Right renal pelvis (tissue), 4 donors: ENCODE data around the gene LMO7. TPM values are rescaled to one million over a fixed set of nuclear protein-coding genes. Genes with fewer than 3 reads are reported as not detected.
"Not testable (repeated sequence)": the region's sequence is repeated elsewhere in the genome, so short reads cannot be mapped to it uniquely, and the experiment has no call there.

Experiments
- DNase-seq, 4 donors: peaks; one replicate each; pipeline ENCODE4 v3.0.0-alpha.2; 2013; ENCODE audit warnings: low read depth in 4 of 4, low spot score in 3 of 4, missing footprints in 1 of 4
- polyA plus RNA-seq, 4 donors: library from polyadenylated mRNA; unstranded; fragments of 120-200 nt; gene quantifications; one replicate each; pipeline ENCODE4 v1.2.1, GENCODE V29; 2013; ENCODE audit not compliant: insufficient read length in 4 of 4

The LMO7 gene
- polyA plus RNA-seq, 4 donors: 68.2 to 101 (median 79.5) TPM

DNA sequence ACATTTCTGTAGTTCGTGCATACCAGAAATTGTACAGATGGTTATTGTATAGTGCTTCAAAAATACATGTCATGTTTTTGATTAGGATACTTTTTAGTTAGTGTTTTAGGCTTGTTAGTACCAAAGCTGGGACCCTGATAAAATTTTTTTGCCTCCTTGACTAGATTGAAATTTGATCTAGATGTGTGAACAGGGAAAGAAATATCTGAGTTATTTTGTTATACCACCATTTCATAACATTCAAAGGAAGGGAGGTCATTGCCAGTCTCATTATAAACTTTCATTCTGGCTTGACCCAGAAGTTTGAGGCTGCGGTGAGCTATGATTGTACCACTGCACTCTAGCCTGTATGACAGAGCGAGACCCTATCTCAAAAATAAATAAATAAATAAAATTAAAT lies 9.0 kb downstream of the LMO7 start:
- no peak for DNase-seq

DNA sequence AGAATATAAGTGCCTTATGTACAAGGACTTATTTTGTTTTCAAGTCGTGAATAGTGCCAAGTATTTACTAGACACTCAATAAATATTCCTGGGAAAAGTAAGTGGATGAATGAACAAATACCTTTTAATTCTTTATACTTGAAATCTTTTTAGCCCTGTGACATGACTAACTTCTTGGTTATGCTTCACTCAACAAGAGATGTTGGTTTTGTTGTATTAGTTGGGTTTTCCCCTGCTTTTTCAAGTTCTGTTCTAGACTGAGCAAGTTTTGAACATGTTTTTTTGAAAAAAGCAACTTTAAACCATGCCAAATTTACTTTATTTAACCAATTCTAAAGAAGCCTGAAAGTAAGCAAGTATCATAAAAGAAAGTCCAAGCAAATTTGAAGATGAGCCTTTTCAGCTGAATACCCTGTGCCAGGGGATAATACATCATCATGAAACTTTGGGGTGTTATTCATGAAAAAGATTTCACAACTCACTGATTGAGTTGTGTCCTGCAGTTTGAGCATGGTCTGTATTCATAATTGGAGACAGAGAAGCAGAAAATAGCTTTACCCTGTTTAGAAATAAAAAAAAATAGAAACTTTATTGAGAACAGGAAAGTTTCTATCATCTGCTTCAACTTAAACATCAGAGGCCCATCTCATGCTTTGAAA lies 11.1 kb downstream of the LMO7 start:
- no peak for DNase-seq

DNA sequence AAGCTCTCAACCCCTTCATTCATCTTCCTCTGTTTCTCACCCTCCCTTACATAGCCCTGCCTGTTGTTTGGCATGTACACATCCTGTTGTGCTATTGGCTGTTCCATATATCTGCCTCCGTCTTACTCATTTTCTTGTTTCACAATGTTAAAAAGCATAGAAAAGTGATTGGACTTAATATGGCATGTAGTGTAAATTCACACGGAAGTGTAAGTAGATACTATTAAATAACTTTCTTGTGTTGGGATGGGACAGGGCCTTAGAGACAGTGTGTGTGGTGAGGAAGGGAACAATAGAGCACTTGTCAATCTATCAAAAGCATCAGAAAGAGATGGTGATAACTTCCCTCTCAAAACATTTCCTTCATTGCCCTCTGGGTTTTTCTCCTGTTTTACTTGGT lies 12.3 kb downstream of the LMO7 start:
- no peak for DNase-seq

DNA sequence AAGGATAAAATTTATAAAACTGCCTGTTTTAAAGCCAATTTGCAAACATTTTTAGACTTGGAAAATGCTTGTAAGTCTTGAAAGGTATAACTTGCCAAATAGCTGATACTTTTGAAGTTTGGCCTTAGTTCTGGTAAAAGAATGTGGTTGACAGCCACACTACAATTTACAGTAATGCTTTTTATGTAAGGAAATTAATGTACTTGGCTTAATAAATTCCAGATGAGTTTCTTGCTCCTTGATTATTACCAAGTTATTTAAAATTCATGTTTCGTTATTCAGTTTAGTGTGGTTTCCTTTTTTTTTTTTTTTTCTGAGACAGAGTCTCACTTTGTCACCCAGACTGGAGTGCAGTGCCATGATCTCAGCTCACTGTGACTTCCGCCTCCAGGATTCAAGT lies 14.9 kb downstream of the LMO7 start:
- no peak for DNase-seq

DNA sequence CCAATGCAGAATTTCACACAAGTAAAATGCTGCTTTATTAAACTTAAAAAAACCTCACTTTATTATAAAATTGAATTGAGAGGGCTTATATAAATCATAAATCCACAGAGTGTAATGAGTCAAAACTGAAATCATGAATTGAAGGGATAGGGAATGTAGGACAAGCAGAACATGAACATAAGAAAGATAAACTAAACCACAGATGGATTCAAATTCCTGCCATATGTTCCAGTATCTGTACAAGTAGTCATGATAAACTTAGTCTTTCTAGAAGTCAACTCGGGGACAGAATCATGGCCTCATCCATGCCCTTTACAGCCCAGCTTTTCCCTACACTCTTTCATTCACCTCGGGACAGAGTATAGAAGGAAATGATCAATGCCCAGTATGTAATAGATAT lies 16.6 kb downstream of the LMO7 start:
- DNase-seq: no peak

DNA sequence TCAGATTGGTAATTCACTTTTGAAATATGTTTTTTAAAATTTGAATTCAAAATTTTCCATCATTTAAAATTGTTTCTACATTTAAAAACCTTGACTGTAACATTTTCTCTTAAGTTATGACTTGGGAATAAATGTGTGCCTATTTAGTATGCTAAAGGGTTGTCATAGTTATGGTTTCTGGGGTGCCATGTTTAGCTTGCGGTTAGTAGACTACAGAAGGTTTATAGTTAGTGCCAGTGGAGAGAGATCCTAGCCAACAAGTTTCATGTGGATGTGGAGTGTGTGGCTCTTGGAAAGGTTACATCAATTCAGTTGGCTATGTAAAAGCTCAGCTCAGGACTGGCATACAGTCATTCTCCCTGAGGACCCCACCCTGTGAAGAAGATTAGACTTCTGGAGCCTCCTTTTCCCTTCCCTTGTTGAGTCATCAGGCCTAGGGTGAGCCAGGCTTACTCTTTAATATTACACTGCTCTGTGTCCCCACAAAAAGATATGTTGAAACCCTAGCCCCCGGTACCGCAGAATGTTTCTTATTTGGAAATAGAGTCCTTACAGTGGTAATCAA lies 20.4 kb downstream of the LMO7 start:
- DNase-seq: no peak

DNA sequence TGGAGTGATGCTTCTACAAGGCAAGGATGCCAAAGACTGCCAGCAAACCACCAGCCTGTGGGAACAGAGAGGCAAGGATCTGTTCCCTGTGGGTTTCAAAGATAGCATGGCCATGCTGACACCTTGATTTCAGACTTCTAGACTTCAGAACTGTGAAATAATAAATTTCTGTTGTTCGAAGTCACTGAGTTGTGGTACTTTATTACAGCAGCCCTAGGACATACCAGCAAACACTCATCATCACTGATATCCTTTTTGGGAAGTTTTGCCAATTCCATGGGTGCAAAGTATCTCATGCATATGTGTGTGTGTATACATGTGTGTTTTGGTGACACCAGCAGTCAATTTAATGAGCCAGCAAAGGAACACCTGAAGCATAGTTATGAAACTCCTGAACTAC lies 21.0 kb downstream of the LMO7 start:
- no peak for DNase-seq

DNA sequence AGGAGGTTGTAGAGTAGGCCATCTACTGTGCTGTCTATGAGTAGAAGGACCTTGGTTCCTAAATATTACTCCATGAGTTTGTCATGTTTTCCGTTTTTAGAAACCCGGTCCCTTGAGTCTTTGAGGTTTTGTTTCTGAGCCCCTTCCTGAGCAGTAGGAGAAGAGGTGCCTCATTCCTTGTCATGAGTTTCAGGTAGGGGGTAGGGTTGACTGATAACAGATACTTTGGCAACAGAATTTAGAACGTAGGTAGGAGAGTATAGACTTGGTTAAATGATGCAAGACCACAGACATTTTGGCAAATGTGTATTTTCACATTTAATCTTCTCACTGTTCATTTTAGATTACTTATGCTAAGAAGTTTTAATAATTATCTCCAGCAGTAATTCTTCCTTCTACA lies 24.6 kb downstream of the LMO7 start:
- no peak for DNase-seq

DNA sequence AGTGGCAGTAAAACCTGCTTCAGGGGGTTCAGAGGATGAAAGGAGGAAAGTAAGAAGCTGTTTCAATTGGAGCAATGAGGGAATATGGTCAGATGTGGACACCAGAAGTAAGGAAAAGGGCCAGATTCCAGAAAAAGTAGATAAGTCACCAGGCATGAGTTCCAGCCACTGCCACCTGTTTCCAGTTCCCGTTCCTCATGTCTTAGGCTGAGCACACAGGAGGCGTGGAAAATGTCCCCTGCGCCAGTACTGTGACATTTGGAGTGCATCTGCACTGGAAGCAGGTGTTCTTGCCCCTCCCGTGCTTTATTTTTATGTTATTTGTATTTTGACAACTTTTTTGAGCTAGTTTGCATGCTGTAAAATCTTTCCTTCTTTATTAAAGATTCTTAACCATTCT lies 25.3 kb downstream of the LMO7 start:
- no peak for DNase-seq

DNA sequence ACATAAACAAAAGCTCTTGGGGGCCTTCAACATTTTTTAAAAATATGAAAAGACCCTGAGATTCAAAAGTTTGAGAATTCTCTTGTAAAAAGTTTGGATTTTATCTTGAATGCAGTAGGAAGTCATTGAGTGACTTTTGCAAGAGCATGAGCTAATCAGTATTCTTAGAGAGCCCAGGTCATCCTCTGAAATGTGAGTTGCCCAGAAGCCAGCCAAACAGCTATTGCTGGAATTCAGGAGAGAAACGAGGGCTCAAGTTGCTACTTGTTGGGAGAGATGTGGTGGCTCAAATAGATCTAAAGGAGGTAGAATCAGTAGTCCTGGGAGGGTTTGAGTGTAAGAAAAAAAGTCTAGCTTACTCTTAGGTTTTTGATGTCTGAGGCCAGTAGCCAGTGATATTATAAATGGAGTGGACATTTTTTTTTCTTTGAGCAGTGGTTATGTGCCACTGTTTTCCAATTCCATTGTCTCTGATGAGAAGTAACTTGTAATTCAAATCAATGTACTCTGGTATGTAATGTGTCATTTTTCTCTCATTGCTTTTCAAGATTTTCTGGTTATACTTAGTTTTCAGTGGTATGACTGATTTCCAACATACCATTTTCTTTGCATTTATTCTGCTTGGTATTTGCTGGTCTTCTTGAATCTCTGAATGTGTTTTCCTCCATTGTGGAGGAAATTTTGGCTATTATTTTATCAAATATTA lies 30.7 kb downstream of the LMO7 start:
- no peak for DNase-seq

DNA sequence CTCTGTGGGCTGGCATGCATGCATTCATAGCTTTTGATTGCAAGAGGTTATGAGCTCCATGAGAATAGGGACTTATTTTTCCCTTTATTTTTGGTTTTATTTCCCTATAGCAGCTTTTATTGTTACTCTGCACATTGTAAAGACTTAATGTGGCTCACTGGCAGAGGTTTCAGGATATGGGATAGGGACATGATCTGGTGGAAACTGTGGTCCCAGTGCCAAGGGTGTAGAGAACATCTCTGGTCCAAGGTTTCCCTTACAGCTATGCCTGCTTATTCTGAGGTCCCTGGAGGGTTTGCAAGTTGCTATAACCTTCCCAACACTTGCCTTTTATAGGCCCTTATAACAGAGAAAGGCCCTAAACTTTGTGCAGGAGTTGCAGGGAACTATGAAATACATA lies 33.6 kb downstream of the LMO7 start:
- no peak for DNase-seq

DNA sequence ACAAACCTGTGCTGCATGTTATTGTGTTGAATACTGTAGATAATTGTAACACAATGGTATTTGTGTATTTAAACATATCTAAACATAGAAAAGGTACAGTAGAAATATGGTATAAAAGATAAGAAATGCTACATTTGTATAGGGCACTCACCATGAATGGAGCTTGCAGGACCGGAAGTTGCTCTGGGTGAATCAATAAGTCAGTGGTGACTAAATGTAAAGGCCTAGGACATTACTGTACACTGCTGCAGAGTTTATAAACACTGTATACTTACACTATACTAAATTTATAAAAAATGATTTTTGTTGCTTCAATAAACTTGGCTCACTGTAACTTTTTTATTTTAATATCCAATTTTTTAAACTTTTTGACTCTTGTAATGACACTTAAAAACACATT lies 34.4 kb downstream of the LMO7 start:
- no peak for DNase-seq

DNA sequence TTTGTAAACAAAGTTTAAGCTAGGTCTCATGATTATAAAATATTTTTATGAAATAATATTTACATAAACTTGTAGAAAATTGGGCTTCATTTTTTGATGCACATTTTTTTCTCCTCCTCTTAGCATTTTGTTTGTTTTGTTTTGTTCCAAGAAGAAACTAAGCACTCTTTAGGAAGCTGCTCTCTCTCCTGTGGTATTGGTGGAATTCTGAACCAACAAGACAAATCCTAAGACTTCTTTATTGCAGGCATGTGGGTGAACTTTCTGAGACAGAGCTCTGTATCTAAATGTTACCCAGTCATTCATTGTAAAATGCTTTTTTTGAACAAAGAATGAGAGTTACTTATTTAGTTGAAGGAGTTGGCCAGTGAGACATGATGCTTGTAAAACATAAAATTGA lies 39.3 kb downstream of the LMO7 start:
- no peak for DNase-seq

DNA sequence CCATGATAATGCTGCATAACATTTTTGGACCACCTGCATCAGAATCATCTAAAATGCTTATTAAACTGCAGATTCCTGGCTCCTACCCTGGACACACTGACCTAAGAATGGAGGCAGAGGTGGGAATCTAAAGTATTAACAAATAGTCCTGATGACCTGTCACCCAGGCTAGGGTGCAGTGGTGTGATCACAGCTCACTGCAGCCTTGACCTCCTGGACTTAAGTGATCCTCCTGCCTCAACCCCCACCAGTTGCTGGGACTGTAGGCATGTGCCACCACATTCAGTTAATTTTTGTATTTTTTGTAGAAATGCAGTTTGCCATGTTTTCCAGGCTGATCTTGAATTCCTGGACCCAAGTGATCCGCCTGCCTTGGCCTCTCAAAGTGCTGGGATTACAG lies 43.3 kb downstream of the LMO7 start:
- no peak for DNase-seq

DNA sequence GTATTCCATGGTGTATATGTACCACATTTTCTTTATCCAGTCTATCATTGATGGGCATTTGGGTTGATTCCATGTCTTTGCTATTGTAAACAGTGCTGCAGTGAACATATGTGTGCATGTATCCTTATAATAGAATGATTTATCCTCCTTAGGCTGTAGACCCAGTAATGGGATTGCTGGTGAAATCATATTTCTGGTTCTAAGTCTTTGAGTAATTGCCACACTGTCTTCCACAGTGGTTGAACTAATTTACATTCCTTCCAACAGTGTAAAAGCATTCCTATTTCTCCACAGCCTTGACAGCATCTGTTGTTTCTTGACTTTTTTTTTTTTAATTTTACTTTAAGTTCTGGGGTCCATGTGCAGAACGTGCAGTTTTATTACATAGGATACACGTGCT lies 44.1 kb downstream of the LMO7 start:
- DNase-seq: not testable (repeated sequence)

DNA sequence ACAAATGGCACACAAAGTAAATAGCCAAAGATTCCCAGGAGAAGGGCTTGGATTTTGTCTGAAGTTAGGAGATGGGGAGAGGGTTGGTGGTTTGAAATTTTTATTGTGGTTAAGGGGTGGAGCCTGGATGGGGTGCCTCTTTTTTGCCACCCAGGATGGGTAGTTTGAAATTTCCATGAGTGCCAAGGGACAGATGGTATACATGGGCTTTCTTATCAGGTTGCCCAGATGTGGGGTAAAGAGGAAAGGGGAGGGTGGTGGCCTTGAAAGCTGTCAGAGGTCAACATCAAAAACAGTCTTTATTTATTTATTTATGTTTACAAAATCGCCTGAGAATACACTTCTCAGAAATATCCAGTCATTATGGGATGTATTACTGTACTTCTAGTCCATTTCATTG lies 46.2 kb downstream of the LMO7 start:
- no peak for DNase-seq

DNA sequence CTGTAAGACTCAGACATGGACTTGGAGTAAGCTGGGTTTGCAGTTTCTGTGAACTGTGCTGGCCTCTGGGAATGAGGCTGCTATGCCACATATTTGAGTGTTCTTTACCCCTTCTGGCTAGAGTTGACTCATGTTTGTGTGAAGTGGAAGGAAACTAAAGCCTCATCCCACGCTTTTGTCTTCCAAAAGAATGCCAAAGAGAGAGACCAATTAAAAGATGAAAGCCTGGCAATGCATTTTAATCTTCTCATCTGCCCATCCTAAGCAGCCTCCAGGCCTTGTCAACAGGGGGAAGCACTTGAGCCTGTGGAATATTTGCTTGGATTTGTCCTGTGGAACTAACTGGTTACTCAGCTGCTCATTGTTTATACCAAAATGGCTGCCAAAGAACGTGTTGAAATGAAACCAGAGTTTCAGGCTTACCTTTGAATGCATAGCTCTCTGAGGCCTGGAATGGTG lies 49.1 kb downstream of the LMO7 start:
- no peak for DNase-seq

DNA sequence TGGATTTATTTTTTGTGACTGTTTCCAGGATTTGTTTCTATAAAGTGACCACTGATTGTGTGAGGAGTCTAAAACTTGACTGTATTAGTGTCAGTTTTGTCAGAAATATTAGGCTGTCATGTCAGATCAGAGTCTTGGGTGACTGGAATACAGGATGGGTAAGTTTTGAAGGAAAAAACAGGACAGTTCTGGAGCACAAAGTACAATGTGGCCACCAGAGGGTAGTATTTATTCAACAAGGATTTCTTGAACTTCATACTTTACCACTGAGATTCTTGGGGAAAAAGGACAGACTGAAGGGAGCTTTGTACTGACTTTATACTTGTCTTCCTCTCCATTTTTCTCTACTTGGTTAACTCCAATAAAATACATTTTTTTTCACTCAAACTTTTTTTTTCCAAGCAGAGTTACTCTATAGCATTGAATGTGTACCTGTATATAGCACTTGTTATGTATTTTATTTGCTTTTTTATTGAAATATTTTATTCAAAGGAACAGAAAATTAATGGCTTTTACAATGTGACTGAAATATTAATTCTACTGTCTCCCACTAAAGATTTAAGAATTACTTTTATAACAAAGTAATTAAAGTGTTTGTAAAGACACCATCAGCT lies 51.1 kb downstream of the LMO7 start:
- DNase-seq: no peak

DNA sequence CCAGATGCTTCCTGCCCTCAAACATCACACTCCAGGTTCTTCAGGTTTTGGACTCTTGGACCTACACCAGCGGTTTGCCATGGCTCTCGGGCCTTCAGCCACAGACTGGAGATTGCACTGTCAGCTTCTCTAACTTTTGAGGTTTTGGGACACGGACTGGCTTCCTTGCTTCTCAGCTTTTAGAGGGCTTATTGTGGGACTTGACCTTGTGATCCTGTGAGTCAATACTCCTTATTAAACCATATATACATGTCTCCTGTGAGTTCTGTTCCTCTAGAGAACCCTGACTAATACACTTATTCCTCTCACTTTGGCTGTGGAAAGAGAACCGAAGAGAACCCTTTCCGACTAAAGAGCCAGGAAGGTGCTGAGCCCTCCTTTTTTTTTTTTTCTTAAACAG lies 53.6 kb downstream of the LMO7 start:
- DNase-seq: no peak

DNA sequence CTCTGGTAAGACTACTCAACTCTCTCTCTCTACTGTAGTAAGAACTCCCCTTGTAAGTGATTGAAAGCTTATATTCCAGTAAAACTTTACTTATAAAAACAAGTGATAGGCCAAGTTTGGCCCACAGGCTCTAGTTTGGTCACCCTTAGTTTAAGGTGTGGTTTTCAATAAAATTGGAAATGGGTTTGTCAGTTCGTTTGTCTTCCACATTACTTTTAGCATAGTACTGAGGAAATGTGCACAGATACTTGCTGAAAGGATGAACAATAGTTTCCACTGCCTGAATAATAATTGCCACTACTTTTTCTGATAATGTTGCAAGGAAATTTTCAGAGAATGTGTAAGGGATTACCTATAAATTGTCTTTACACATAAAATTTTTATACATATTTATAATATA lies 54.5 kb downstream of the LMO7 start:
- no peak for DNase-seq

DNA sequence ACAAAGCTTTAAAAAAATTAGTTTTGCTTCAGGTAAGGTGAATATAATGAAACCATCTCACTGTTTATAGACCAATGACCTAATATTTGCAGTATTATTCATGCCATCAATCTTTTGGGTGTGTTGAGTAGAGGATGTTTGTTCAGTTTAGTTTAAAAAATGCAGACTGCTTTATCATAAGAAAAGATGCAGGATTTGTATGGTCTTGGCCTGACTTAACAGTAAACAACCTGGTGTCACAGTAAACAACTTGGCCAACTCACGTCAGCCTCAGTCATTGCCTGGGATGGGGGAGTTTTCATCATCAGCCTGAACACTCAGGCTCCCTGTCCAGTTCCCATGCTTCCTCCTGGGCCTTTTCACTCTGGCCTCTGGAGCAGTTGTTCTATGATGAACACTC lies 55.1 kb downstream of the LMO7 start:
- no peak for DNase-seq

DNA sequence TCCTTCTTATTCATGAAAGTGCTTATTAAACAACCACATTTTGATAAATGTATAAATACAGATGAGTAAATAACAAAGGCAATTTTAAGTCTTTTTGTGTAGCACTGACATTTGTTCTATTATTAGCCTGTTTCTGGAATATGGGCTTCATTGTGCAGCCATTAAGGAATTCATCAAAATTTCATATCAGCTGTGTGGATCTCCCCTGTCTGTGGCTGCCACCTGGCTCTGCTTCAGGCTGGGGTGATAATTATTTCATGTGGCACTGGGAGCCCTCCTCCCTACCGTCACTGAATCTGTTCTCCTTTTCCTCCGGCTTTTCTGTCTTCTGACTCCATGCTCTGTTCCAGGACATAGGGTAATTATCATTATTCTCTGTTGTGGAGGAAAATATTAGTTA lies 57.1 kb downstream of the LMO7 start:
- no peak for DNase-seq
